Measurements from ENCODE around the gene TOMM7.
"Not testable (repeated sequence)": the region's sequence is repeated elsewhere in the genome, so short reads cannot be mapped to it uniquely, and the experiment has no call there.

Gene TOMM7

GRCh38 chr7:22853138-22853537 lies 30.5 kb upstream of the TOMM7 start:
- no peak for DNase-seq

- no peak for DNase-seq
Observed at GRCh38 chr7:22851145-22851544, 28.5 kb upstream of the TOMM7 start.

GRCh38 chr7:22850394-22850793 lies 27.7 kb upstream of the TOMM7 start:
- not testable (repeated sequence) for DNase-seq

GRCh38 chr7:22849662-22850061 lies 27.0 kb upstream of the TOMM7 start:
- no peak for DNase-seq

- DNase-seq: no peak
Observed at GRCh38 chr7:22849172-22849571, 26.5 kb upstream of the TOMM7 start.

- DNase-seq: no peak
Observed at GRCh38 chr7:22846961-22847360, 24.3 kb upstream of the TOMM7 start.

GRCh38 chr7:22845221-22845834 lies 22.7 kb upstream of the TOMM7 start:
- no peak for DNase-seq

GRCh38 chr7:22843681-22844309 lies 21.1 kb upstream of the TOMM7 start:
- DNase-seq: no peak

GRCh38 chr7:22842973-22843372 lies 20.3 kb upstream of the TOMM7 start:
- no peak for DNase-seq

- no peak for DNase-seq
Observed at GRCh38 chr7:22842383-22842941, 19.8 kb upstream of the TOMM7 start.

- DNase-seq: no peak
Observed at GRCh38 chr7:22841954-22842353, 19.3 kb upstream of the TOMM7 start.

GRCh38 chr7:22837308-22837707 lies 14.7 kb upstream of the TOMM7 start:
- no peak for DNase-seq

- DNase-seq: not testable (repeated sequence)
Observed at GRCh38 chr7:22836506-22836905, 13.9 kb upstream of the TOMM7 start.

GRCh38 chr7:22833957-22834356 lies 11.3 kb upstream of the TOMM7 start:
- no peak for DNase-seq

GRCh38 chr7:22833113-22833855 lies 10.6 kb upstream of the TOMM7 start:
- no peak for DNase-seq

- DNase-seq: no peak
Observed at GRCh38 chr7:22832401-22832800, 9.8 kb upstream of the TOMM7 start.

GRCh38 chr7:22831602-22832305 lies 9.1 kb upstream of the TOMM7 start:
- no peak for DNase-seq

GRCh38 chr7:22827563-22827962 lies 4.9 kb upstream of the TOMM7 start:
- no peak for DNase-seq

GRCh38 chr7:22826593-22826992 lies 3.9 kb upstream of the TOMM7 start:
- DNase-seq: no peak

GRCh38 chr7:22824760-22825159 lies 2.1 kb upstream of the TOMM7 start:
- DNase-seq: no peak

- no peak for DNase-seq
Observed at GRCh38 chr7:22823142-22823497, 471 bp upstream of the TOMM7 start.

- no peak for DNase-seq
Observed at GRCh38 chr7:22821702-22822485, 755 bp downstream of the TOMM7 start.

- no peak for DNase-seq
Observed at GRCh38 chr7:22819476-22819875, 3.2 kb downstream of the TOMM7 start.
